CD4-positive, alpha-beta T cell treated with Interleukin-12 subunit alpha and Interleukin-12 subunit beta, for 1 hour (primary cell): ENCODE data around the gene SLC16A2.
A peak's percentile ranks its signal among the peaks of the same experiment; 100 is the strongest.

Experiments used
- DNase-seq: peaks from one replicate; pipeline ENCODE4 v3.0.0-alpha.2; 2020

SLC16A2 gene

DNA sequence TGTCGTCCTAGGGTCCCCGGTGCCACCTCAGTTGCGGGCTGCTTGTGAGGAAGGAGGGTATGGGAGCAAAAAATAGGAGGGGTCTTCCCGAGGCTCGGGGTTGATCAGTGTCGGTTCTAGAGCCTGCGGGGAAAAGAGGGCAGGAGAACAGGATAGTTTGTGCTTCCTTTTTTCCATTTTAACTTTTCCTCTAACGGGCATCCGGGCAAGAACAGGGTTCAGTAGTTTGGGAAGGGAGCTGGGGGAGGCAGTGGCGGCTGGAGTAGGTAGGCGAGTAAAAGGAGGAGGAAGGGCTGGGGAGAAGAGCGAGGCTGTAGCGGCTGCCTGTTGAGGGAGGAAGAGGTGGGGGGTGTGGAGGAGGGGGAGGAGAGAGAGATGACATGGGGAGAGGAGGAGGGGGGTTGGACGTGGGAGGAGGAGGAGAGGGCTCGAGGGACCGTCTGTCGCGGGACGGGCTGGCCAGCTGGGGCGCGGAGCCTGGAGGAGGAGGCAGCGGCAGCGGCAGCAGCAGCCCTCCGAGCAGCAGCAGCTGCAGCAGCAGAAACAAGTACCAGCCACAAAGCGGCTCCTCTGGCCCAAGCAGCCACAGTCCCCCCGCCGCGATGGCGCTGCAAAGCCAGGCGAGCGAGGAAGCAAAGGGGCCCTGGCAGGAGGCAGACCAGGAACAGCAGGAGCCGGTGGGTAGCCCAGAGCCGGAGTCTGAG is at the start of gene SLC16A2:
SLC16A2 (plus strand) TSS at position 458 of the 704 bp plus-strand sequence; CDS start at position 603, 145 bp downstream.
- peak; percentile 22 for DNase-seq

GRCh38 chrX:74372272-74372671 is 49.0 kb upstream of the SLC16A2 start:
- no peak for DNase-seq

GRCh38 chrX:74377282-74377681 is 44.0 kb upstream of the SLC16A2 start:
- DNase-seq: no peak

GRCh38 chrX:74382613-74383012 is 38.7 kb upstream of the SLC16A2 start:
- peak; percentile 48 for DNase-seq

GRCh38 chrX:74383611-74384010 is 37.7 kb upstream of the SLC16A2 start:
- DNase-seq: peak; percentile 1

DNA sequence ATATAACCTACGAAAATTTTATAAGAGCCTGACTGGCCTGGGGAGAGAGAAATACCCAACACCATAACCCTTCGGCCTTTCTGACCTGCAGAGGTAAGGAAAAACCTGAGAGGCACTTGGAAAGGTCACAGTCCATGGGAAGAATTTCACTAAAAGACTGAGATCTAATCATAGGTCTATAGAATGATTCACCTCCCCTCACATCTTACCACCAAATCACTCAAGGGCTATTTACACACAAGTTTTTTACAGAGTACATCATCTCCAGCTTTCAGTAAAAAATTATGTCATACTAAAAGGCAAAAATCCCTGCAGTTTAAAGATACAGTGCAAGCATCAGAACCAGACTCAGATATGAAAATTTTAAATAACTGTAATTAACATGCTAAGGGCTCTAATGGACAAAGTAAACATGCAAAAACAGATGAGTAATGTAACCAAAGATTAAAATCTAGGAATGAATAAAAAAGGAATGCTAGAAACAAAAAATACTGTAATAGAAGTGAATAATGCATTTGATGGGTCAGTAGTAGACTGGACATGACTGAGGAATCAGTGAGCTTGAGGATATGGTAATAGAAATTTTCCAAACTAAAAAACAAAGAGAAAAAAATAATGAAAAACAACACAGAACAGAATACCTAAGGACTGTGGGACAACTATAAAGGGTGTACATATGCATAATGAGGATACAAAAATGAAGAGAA is 32.1 kb upstream of the SLC16A2 start:
- DNase-seq: no peak

DNA sequence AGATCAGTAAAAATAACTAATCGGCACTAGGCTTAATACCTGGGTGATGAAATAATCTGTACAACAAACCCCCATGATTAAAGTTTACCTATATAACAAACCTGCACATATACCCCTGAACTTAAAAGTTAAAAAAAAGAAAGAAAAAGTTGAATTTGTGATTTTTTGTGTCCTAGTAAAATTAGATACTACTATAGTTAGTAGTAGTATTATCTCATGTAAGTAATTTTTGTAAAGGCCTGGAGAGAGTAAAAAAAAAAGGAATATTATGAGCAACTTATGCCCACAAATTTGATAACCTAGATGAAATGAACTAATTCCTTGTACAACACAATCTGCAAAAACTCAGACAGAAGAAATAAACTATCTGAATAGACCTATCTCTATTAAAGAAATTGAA is 25.7 kb upstream of the SLC16A2 start:
- no peak for DNase-seq

- no peak for DNase-seq
Observed at GRCh38 chrX:74405973-74406489, 15.3 kb upstream of the SLC16A2 start.

DNA sequence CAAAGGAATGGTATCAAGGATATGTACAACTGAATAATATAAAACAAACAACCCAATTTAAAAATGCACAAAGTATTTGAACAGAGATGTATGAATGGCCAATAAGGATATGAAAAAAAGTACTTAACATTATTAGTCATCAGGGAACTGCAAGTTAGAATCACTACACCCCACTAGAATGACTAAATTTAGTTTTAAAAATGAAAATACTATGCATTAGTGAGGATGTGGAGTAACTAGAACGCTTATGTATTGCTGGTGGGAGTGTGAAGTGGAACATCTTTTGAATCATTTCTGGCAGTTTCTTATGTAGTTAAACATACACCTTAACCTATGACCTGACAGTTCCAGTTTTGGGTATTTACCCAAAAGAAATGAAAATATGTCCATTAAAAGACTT is 13.0 kb upstream of the SLC16A2 start:
- no peak for DNase-seq

DNA sequence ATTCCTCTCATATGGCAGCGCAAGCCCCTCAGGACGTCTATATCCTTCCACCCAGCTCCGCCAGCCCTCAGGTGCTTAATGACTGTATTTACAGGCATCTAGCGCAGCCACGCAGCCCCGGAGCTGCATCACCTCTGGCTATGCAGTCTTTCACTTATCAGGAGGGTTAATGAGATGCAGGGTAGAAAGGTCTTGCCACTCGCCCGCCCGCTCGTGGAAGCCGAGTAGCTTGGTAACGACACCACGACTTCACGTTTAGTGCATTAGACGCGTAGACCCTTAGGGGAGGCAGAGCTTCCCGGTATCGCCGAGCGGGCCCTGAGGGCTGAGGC is 1.5 kb upstream of the SLC16A2 start:
- no peak for DNase-seq

DNA sequence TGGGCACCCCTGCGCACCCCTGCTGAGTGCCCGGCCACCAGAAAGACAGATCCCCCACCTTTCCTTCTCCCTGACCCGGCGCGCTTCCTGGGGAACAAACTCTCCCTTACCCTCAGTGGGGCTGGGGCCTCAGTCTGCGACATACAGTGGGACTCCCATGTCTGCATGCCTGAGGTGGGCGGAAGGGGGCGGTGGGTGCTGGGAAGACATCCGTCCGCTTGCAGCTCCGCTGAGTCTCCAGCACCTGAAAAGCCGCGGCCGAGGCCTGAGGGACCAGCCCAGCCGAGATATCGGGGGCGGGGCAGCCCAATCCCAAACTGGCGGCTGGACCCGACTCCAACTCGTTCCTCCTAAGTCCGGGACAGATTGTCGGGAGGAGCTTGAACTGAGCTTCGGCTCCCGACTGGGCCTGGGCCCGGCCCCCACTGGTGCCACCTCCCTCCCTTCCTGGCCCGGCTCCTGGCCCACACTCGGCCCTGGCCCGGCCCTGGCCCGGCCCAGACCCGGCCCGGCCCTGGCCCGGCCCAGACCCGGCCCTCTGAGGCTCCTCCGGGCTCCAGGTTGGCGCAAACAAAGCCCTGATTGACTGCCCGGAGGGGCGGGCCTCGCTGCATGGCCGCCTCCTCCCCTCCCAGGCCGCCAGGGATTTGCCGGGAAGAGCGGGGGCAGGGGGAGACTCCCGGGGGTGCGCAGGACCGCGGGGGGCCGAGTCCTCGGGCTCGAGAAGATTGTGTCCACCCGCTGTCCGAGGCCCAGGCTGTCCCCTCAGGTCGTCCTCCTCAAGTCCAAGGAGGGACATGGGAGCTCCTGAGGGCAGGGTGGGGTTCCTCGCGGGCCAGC is 877 bp upstream of the SLC16A2 start:
- no peak for DNase-seq

GRCh38 chrX:74421740-74422352 is 553 bp downstream of the SLC16A2 start:
- DNase-seq: no peak

- DNase-seq: no peak
Observed at GRCh38 chrX:74422576-74423288, 1.4 kb downstream of the SLC16A2 start.

- no peak for DNase-seq
Observed at GRCh38 chrX:74423289-74423998, 2.2 kb downstream of the SLC16A2 start.

GRCh38 chrX:74426071-74426470 is 4.8 kb downstream of the SLC16A2 start:
- DNase-seq: no peak

DNA sequence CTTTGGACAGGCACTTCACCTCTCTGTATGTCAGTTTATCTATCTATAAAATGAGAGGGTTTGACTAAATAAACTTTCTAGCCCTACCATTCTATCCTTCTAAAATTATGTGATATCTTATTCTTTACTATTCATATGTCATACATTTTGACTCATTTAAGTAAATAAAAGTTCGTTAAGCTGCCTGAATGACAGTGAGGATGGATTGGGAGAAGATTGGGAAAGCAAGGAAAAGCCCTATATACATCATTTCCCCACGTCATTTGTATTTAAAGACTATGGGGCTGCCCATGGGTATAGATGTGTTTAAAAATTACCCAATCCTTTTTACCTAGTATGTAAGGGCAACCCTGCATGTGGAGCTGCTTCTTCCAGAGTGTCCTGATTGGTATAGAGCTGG is 5.3 kb downstream of the SLC16A2 start:
- DNase-seq: no peak

DNA sequence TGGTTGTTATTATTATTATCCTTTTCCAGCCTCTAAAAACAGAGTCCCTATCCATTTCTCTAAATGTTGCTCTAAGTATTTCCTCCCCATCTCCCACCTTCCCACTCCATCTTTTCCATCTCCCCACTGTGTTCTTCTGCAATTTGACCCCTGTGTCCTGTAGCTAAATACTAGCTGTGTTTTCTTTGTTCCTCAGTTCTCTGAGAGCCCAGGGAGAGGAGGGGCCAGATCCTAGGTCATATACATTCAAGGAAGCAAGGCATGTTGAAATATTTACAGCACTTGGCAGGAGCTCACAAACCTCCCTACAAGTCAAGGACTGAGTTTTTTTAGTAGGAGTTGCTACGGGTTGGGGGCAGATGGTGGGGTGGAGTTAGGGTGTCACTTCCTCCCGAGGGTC is 10.5 kb downstream of the SLC16A2 start:
- DNase-seq: no peak

- no peak for DNase-seq
Observed at GRCh38 chrX:74434336-74434735, 13.0 kb downstream of the SLC16A2 start.

- DNase-seq: no peak
Observed at GRCh38 chrX:74437530-74437929, 16.2 kb downstream of the SLC16A2 start.

DNA sequence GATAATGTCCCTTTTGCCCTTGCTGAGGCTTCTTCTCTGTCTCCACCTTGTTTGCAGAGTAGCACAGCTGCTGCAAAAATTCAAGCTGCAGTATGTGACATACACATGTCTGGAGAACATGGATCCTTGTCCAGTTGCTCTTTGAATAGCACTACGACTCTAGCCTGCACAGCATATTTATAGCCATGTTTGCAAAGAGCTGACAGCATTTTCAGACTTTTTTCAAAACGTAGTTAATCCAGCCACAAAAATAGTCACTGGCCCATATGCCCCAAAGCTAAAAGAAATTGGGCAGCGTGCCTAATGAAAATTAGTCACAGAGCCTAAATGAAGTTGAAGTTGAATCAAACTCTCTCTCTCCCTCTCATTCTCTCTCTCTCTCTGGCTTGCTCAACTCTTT is 17.5 kb downstream of the SLC16A2 start:
- no peak for DNase-seq

DNA sequence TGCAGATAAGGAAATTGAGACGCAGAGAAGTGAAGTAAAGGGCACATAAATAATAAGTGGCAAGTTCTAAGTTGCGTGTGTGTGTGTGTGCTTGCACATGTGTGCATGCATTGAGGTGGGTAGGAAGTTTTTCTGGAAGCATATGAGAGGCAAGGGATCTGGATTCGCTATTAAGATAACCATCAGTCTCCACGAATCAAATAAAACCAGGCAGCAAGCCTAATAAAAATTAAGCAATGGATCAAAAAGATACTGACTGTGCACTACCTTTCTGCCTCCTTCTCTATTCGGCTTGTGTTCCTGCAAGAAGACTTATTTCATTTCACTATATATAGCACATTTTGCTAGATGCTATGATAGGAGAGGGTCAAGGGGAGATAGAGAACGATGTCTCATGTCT is 23.8 kb downstream of the SLC16A2 start:
- no peak for DNase-seq

- no peak for DNase-seq
Observed at GRCh38 chrX:74446876-74447275, 25.6 kb downstream of the SLC16A2 start.
